ENCODE results near the gene INHBC. TPM values are rescaled to one million over a fixed set of nuclear protein-coding genes. Genes with fewer than 3 reads are reported as not detected.

Gene INHBC
- polyA plus RNA-seq, 3 donors: 0.03 TPM; not detected in 2

DNA sequence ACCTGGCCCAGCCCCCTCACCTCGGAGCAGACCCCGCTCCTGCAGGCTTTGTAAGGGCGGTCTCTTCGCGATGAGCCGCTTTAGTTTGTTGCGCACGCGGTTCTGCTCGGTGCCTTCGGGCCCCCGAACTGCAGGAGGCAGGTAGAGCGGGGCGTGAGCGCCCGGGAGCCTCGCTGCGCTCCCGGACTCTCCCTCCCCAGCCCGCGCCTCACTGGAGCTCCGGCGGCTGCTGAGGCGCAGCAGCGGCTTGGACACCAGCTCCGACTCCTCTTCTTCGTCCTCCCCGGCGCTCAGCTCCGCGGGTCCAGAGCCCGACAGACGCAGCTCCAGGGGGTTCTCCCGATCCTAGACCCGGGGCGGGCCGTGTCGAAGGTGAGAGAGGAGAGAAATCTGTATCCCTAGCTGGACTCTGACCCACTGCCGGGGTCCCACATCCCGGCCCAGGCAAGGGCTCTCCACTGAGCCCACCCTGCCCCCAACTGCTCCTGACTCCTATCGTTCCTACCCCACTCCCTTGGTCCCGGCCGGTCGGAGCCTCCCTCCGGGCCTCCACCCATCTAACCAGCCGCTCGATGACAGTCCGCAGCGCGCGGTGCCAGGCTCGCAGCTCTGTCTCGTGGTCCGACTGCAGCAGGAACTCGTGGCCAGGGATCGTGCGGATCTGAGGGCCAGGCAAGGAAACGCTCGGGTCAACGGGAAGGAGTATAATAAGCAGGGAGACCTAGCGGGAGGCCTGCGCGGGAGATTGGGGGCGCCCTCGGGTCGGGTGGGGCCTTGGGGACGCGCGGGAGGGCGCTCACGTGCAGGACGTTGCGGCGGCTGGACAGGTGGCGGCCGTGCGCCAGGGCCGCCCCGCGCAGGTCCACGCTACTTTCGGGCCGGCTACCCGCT is 40.9 kb downstream of the INHBC start:
- no peak overlapping the region for H3K27ac ChIP-seq (ENCODE audit: low read depth, low read length)
- 11 to 25% (median 22%) methylated on average over 67 to 84 of the region's 84 CpGs for WGBS, 3 donors

DNA sequence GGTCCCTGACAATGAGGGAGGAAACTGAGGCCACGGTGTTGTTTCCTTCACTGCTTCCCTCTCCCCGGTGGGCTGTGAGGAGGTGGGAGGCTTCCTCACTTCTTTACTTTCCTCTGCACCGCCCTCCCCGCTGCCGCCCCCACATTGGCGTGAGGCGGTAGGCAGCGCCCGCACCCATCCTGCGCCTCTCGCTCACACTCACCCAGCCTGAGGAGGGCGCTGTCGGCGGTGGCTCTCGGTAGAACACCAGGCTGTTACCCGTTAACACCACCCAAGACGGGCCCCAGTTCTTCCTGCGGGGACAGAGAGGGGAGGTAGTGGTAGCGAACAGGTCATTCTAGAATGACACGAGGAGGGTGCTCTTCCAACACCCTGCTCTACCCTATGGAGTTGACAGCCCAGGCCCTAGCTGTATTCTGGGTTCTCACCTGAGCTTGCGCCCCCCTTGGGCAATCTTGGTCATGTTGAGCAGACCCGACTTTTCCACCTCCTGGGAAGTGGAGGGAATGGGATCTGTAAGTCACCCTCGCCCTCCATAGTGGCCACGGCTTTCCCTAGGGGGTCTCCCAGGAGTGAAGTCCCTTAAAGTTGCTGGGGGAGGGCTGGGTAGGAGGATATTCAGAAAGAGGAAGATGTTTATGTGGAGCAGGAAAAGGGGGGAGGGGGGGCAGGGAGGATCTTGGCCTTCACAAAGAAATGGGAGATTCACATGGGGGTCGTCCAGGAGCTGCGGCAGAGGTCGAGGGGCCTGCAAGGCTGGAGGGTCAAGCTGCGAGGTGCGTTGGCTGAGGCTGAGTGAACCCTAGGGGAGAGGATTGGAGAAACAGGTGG is 41.8 kb downstream of the INHBC start:
- no peak overlapping the region for H3K27ac ChIP-seq (ENCODE audit: low read depth, low read length)
- WGBS, 3 donors: 13 to 19% (median 17%) methylated on average over 27 to 29 of the region's 29 CpGs

- WGBS, 3 donors: 43 to 80% (median 68%) methylated on average over 15 of the region's 15 CpGs
- peak overlapping the region; percentile 65 for H3K27ac ChIP-seq (ENCODE audit: low read depth, low read length)
Measured at GRCh38 chr12:57476993-57477709, 42.6 kb downstream of the INHBC start.

DNA sequence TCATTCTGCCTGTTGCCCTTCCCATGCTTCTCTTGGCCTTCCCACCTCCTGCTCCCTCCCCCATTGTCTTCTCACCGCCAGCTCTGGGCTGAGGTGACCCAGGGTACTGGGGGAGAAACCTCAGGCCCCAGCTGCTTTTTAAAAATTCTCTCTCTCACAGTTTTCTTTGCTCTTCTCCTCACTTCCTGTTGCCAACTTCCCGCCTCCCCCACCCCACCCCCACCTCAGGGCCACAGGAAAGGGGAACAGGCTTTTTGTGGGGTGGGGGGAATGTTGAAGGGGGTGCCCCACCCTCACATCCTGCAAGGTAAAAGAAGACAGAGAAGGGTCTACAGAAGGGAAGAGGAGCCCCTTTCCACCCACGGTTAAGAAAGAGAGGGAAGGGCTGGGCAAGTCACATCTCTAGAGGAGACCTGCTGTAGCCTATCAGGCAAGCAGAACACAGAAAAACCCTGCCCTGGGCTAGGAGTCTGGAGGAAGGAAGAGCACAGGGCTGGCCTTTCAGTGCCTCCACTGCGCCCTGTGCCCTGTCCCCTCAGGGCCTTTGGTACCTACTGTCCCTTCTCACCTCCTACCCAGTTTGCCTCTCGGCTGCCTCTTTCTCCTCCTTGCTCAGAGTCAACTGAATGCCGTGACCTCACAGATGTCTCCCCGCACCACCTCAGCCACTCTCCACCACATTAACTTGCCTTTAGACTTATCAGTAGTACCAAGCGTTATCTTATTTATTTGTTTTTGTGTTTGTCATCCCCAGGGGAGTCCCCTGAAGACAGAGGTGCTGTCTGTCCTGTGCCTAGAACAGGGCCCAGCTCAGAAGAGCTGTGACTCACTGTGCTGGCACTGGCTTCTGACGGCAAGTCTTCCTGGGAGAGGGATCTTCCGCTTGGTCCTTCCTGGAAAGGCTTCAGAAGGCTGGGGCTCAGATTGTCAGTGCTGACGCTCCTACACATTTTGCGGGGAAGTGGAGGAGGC is 43.4 kb downstream of the INHBC start:
- H3K27ac ChIP-seq (ENCODE audit: low read depth, low read length): peak overlapping the region; percentile 65
- WGBS, 3 donors: 41 to 73% (median 45%) methylated on average over 10 to 12 of the region's 12 CpGs

DNA sequence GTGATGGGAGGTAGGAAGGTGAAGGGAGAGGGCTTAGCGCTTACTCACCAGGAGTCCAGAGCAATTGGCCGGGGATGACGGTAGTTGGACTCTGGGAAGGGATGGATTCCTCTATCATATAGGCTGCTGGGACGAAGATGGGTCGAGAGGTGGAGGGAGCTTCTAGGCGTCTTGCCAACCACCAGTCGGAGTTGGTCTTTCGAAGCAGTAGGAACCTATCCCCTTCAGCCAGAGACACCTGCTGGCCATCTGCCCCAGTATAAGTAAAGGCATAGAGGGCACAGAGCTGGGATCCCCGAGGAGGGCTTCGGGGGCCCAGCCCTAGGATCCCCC is 44.4 kb downstream of the INHBC start:
- 78 to 81% (median 79%) methylated on average over 10 of the region's 10 CpGs for WGBS, 3 donors
- H3K27ac ChIP-seq (ENCODE audit: low read depth, low read length): peak overlapping the region; percentile 19

- WGBS, 3 donors: 49 to 70% (median 61%) methylated on average over 6 of the region's 6 CpGs
Measured at GRCh38 chr12:57479376-57480115, 45.0 kb downstream of the INHBC start, which contains the start of gene ARHGAP9. Gene ARHGAP9, minus strand, starts transcription at chr12:57479866. Its CDS starts 460 bp downstream, at chr12:57479406.

GRCh38 chr12:57481671-57482070 is 47.1 kb downstream of the INHBC start:
- H3K27ac ChIP-seq (ENCODE audit: low read depth, low read length): no peak overlapping the region
- WGBS, 3 donors: 61 to 86% (median 74%) methylated on average over 1 of the region's 1 CpG

More at GRCh38 chr12:57479376-57480115, 45.0 kb downstream of the INHBC start, which contains the start of gene ARHGAP9:
- peak within 1 kb of the TSS; percentile 19 for H3K27ac ChIP-seq (ENCODE audit: low read depth, low read length)

- H3K27ac ChIP-seq (ENCODE audit: low read depth, low read length): no peak overlapping the region
- 51 to 64% (median 56%) methylated on average over 5 of the region's 5 CpGs for whole genome bisulfite sequencing, 3 donors
Measured at GRCh38 chr12:57483466-57483865, 48.9 kb downstream of the INHBC start.

GRCh38 chr12:57485695-57486094 is 51.1 kb downstream of the INHBC start:
- H3K27ac ChIP-seq (ENCODE audit: low read depth, low read length): no peak overlapping the region

DNA sequence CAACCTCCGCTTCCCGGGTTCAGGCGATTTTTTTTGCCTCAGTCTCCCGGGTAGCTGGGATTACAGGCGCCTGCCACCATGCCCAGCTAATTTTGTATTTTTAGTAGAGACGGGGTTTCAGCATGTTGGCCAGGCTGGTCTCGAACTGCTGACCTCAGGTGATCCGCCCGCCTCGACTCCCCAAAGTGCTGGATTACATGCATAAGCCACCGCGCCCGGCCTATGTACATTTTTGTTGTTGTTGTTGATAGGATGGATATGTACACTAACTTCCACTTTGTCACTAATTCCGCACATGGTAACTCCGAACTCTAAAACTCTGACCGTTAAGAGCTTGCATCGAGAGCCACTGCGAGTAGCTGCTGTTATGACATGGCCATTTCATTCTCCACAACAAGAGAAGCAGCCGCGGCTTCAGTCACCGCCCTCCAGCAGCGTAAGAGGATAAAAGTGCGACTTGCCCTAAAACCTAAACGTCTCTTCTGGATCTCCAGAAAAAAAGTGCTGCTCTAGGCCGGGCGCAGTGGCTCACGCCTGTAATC is 52.5 kb downstream of the INHBC start:
- no peak overlapping the region for H3K27ac ChIP-seq (ENCODE audit: low read depth, low read length)
- 81 to 90% (median 87%) methylated on average over 27 of the region's 27 CpGs for WGBS, 3 donors

GRCh38 chr12:57487597-57488401 is 53.2 kb downstream of the INHBC start, which contains the start of gene MARS1:
Gene MARS1, plus strand, starts transcription at chr12:57488068. Its CDS starts 23 bp downstream, at chr12:57488091.
- WGBS, 3 donors: 8 to 10% (median 9%) methylated on average over 42 to 47 of the region's 47 CpGs

DNA sequence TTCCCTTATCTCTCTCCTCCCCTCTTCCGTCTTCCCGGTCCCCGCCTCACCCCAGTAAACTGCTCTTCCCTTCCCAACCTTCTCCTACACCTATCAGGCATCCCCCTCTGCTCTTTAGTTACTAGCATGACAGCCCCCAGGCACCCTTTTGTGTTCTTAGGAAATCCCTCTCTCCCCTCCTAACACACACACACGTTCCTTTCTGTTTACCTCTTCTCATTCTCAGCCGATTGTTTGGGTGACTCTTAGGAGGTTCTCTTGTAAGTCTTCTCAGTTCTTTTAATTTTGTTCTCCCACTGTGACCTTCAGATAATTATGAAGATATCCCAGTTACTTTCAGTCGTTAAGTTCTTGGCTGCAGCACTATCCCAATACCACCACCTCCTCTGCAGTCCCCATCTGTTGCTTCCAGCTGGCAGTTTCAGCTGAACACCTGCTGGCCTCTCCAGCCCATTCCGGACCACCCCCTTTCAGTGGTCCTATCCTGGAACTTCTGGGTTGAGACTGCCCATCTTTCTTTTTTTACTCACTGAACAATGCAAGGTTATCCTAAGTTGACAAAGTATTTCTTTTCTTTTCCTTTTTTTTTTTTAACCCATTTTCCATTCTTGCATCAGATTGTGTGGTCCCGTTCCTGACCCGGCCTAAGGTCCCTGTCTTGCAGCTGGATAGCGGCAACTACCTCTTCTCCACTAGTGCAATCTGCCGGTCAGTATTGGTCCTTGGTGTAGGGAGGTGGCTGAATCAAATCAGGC is 54.0 kb downstream of the INHBC start:
- WGBS, 3 donors: 18 to 31% (median 30%) methylated on average over 11 of the region's 11 CpGs
- H3K27ac ChIP-seq (ENCODE audit: low read depth, low read length): no peak overlapping the region

More at GRCh38 chr12:57487597-57488401, 53.2 kb downstream of the INHBC start, which contains the start of gene MARS1:
- H3K27ac ChIP-seq (ENCODE audit: low read depth, low read length): no peak within 1 kb of the TSS

GRCh38 chr12:57489157-57489641 is 54.6 kb downstream of the INHBC start:
- H3K27ac ChIP-seq (ENCODE audit: low read depth, low read length): no peak overlapping the region
- WGBS, 3 donors: 76 to 89% (median 89%) methylated on average over 5 of the region's 5 CpGs

DNA sequence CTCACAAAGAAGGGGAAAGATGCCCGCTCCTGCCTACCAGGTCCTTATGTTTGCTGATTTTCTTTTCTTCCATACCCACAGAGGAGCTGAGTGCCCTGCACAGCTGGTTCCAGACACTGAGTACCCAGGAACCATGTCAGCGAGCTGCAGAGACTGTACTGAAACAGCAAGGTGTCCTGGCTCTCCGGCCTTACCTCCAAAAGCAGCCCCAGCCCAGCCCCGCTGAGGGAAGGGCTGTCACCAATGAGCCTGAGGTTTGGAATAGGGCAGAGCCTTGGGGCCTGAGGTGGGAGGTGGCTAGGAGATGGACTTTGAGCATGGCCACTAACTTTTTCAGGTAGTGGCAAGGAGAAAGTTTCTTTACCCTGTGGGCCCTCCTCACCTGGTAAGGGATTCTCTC is 55.5 kb downstream of the INHBC start:
- WGBS, 3 donors: 93 to 97% (median 97%) methylated on average over 4 of the region's 4 CpGs

More for the DNA sequence above, 55.5 kb downstream of the INHBC start:
- no peak overlapping the region for H3K27ac ChIP-seq (ENCODE audit: low read depth, low read length)

All from adipose tissue (tissue), 3 donors.